HG03432 (cell line): ENCODE measurements around the gene LY6G5B.

Source experiments
- ATAC-seq: cut with Tn5 transposase; IDR thresholded peaks from one replicate; pipeline ENCODE4 v1.9.1; 2021; ENCODE audit warnings: mild to moderate bottlenecking, moderate library complexity; ENCODE audit not compliant: unreplicated experiment

The LY6G5B gene, protein sequence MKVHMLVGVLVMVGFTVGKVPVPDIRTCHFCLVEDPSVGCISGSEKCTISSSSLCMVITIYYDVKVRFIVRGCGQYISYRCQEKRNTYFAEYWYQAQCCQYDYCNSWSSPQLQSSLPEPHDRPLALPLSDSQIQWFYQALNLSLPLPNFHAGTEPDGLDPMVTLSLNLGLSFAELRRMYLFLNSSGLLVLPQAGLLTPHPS

DNA sequence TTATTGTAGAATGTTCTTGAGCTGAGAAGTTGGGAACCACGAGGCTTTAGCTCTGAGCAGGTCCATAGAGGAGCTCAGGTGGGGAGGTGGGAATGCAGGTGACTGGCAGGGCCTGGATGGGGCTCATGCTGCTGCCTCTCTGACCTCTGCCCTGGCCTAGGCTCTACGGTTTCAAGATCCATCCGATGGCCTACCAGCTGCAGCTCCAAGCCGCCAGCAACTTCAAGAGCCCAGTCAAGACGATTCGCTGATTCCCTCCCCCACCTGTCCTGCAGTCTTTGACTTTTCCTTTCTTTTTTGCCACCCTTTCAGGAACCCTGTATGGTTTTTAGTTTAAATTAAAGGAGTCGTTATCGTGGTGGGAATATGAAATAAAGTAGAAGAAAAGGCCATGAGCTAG is at the start of gene LY6G5B:
Gene LY6G5B (plus strand): TSS at position 301 of the 400 bp plus-strand sequence. CDS start 975 bp downstream, outside the sequence.
- no peak for ATAC-seq

DNA sequence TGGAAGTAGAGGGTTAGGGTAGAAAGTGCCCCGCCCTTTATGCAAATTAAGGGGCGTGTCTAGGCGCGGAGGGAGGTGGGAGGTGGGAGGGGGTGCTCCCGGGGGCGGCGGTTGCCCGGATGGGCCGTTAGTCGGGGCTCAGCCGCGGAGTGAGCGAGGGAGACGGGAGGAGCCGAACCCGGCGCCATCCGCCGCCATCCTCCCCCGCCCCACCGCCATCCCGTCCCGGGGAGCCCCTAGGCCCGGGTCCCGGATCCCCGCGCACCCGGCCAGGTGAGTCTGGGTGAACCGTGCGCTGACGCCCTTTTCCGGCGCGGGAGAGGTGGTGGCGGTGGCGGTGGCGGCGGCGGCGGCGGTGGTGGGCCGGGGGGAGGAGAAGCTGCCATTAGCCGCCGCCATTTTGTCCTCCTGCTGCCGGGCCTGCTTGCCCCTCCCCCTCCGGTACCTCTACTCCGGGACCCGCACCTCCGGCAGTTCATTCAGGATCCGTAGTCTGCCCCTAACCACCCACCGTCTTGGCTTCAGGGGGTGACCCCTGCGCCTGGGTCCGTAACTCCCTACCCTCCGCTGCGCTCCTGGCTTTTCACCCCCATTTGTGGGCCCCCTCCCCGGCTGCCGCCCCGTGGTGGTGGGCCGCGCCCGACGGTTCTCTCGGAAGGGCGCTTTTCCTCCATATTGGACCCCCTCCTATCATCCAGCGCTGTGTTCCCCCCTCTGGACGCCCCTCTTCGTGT is 49.0 kb upstream of the LY6G5B start, which contains the start of gene PRRC2A:
Gene PRRC2A (plus strand): TSS at position 130 of the 734 bp plus-strand sequence. CDS start 2,075 bp downstream, outside the sequence.
- ATAC-seq = peak; percentile 57

DNA sequence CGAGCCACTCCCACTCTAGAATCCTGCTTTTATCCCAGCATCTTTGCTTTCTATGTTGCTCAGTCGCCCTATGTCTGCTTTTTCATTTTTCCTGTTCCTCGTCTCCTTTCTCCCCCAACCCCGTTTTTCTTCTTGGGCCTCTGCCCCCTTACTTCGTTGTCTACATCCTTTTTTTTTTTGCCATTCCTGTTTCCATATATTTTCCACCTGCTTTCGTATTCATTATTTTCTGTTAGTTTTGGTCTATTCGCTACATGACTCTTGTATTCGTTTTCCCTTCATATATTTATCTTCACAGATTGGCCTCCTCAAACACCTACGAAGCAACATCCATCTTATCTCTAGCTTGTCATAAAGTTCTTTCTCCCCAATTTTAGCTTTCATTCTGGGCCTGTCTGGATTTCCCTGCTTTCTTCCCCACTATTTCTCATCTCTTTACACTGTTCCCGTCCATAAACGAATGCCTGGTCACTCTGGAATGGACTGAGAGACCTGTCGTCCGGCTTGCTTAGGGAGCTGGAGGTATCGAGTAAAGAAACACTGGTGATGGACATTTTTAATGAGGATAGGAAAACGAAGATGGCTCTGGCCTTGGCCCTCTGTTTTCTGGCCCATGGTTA is 48.3 kb upstream of the LY6G5B start:
- no peak for ATAC-seq

- ATAC-seq = no peak
Measured at GRCh38 chr6:31621991-31622390, 47.8 kb upstream of the LY6G5B start.

- no peak for ATAC-seq
Measured at GRCh38 chr6:31622684-31623091, 47.1 kb upstream of the LY6G5B start.

DNA sequence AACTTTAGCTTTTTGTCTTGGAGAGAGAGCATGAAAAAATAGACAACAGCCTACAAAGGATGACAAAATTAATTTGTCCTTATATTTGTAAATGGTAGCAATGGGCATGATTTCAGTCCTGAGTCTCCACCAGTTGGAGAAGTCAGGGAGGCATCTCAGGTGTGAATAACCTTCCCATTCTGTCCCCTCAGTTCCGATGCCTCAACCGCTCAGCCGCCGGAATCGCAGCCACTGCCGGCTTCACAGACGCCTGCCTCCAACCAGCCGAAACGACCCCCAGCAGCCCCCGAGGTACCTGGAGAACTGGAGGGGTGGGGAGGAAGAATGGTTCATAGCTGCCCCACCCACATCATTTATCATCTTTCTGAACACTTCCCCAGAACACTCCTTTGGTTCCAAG is 45.7 kb upstream of the LY6G5B start:
- no peak for ATAC-seq

GRCh38 chr6:31626952-31627351 is 42.8 kb upstream of the LY6G5B start:
- no peak for ATAC-seq

- ATAC-seq = no peak
Measured at GRCh38 chr6:31627690-31628287, 42.0 kb upstream of the LY6G5B start.

DNA sequence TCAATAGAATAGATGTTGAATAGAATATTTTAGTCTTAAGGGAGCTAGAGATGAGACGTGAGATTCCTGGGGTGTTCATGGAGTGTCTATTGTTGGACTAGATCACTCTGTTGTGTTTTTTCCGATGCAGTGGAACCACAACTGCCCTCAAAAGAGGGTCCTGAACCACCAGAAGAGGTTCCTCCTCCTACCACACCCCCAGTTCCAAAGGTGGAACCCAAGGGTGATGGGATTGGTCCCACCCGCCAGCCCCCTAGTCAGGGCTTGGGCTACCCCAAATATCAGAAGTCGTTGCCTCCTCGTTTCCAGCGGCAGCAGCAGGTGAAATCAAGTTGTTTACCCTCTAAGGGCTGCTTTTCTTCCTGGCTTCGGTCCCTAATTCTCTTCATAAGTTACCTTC is 40.8 kb upstream of the LY6G5B start:
- no peak for ATAC-seq

GRCh38 chr6:31630177-31630934 is 39.4 kb upstream of the LY6G5B start:
- ATAC-seq = no peak

- ATAC-seq = no peak
Measured at GRCh38 chr6:31631209-31631608, 38.6 kb upstream of the LY6G5B start.

DNA sequence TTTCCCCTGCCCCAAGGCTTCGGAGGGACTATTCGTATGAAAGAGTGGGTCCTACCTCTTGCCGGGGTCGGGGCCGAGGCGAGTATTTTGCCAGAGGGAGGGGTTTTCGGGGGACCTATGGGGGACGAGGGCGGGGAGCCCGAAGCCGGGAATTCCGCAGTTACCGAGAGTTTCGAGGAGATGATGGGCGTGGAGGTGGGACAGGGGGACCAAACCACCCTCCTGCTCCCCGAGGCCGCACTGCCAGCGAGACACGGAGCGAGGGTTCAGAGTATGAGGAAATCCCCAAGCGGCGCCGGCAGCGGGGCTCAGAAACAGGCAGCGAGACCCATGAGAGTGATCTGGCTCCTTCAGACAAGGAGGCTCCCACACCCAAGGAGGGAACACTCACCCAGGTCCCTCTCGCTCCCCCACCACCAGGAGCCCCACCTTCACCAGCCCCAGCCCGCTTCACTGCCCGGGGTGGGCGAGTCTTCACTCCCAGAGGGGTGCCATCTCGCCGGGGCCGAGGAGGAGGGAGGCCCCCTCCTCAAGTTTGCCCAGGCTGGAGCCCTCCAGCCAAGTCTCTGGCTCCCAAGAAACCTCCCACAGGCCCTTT is 38.0 kb upstream of the LY6G5B start:
- no peak for ATAC-seq

- ATAC-seq = no peak
Measured at GRCh38 chr6:31632279-31632946, 37.4 kb upstream of the LY6G5B start.

GRCh38 chr6:31633447-31633846 is 36.3 kb upstream of the LY6G5B start:
- no peak for ATAC-seq

DNA sequence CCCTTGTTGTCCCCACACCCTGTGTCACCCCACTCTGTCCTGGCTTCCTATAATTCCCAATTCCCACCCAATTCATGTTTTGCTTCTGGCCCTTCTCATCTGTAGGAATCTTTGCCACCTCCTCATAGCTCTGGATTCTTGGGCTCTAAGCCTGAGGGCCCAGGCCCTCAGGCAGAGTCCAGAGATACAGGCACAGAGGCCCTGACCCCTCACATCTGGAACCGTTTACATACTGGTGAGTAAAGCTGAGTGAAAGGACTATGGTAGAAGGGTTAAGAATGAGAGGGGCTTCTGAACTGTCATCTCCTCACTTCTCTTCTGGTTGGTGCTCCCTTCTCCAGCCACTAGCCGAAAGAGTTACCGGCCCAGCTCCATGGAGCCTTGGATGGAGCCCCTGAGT is 35.6 kb upstream of the LY6G5B start:
- no peak for ATAC-seq

DNA sequence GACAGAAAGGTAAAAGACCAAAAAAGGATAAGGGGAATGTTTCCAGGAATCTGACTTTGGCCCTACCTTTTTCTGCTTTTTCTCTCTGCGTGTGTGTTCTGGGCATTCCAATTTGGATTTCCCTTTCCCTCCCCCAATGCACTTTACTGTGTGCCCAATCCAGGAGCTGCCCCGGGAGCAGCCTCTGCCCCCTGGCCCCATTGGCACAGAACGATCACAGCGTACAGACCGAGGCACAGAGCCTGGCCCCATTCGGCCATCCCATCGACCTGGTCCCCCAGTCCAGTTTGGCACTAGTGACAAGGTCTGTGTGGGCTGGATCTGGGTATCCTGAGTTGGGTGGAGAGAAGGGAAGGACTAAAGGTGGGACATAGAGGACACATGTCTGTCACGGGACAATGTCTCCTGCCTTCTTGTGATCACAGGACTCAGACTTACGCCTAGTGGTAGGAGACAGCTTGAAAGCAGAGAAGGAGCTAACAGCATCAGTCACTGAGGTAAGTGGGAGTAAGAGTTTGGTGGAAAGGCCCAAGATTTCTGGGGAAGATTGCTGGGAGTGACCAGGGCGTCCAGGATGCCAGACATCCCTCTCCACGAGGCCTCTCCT is 34.7 kb upstream of the LY6G5B start:
- no peak for ATAC-seq

- ATAC-seq = no peak
Measured at GRCh38 chr6:31636698-31637596, 32.8 kb upstream of the LY6G5B start.

DNA sequence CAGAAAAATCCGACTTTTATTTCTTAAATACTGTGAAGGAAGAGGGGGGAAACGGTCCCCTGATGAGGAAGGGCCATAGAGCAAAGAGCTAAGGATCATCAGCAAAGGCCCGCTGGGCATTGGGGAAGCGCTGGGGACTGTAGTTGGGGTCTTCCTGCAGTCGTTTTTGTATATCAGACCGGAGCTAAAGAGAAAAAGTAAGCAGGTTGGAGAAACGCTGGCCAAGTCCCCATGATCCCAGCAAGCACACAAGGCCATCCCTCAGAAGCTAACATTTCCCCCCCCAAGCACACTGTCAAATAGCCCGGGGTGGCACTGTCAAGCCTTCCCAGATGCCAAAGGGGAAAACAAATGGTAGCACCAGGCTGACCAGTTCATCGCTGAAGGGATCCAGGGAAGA is 30.7 kb upstream of the LY6G5B start:
- no peak for ATAC-seq

- no peak for ATAC-seq
Measured at GRCh38 chr6:31639449-31639861, 30.3 kb upstream of the LY6G5B start.
